ENCODE measurements around the gene CMTM8. TPM values are rescaled to one million over a fixed set of nuclear protein-coding genes. Genes with fewer than 3 reads are reported as not detected.
A peak's percentile ranks its signal among the peaks of the same experiment; 100 is the strongest.
"Not testable (repeated sequence)": the region's sequence is repeated elsewhere in the genome, so short reads cannot be mapped to it uniquely, and the experiment has no call there.

Gene CMTM8
- polyA plus RNA-seq (2013, experiment 1 of 2; ENCODE audit: insufficient read length): 1.1 TPM
- polyA plus RNA-seq (2013, experiment 2 of 2; ENCODE audit: insufficient read length): 0.54 TPM

- DNase-seq: peak; percentile 45
These were observed at the start of gene CMTM8 for GRCh38 chr3:32238453-32239306. TSS of gene CMTM8 (plus strand) at chr3:32238680. CDS start at chr3:32238973, 293 bp downstream.

- no peak for DNase-seq
These were observed 48.8 kb upstream of the CMTM8 start for GRCh38 chr3:32189693-32190092.

GRCh38 chr3:32190556-32190955 lies 47.9 kb upstream of the CMTM8 start:
- DNase-seq: not testable (repeated sequence)

- no peak for DNase-seq
These were observed 45.4 kb upstream of the CMTM8 start for GRCh38 chr3:32193101-32193500.

GRCh38 chr3:32194653-32195052 lies 43.8 kb upstream of the CMTM8 start:
- no peak for DNase-seq

GRCh38 chr3:32195995-32196540 lies 42.4 kb upstream of the CMTM8 start:
- DNase-seq: no peak

GRCh38 chr3:32197991-32198390 lies 40.5 kb upstream of the CMTM8 start:
- no peak for DNase-seq

GRCh38 chr3:32198714-32199113 lies 39.8 kb upstream of the CMTM8 start:
- no peak for DNase-seq

GRCh38 chr3:32200490-32200889 lies 38.0 kb upstream of the CMTM8 start:
- DNase-seq: no peak

GRCh38 chr3:32200992-32201758 lies 37.3 kb upstream of the CMTM8 start:
- DNase-seq: no peak

GRCh38 chr3:32202496-32202895 lies 36.0 kb upstream of the CMTM8 start:
- no peak for DNase-seq

GRCh38 chr3:32203854-32204253 lies 34.6 kb upstream of the CMTM8 start:
- peak; percentile 17 for DNase-seq

- no peak for DNase-seq
These were observed 30.0 kb upstream of the CMTM8 start for GRCh38 chr3:32208447-32208846.

- no peak for DNase-seq
These were observed 23.3 kb upstream of the CMTM8 start for GRCh38 chr3:32215185-32215584.

- no peak for DNase-seq
These were observed 22.2 kb upstream of the CMTM8 start for GRCh38 chr3:32216172-32216783.

- DNase-seq: no peak
These were observed 21.1 kb upstream of the CMTM8 start for GRCh38 chr3:32217339-32217738.

GRCh38 chr3:32219537-32219936 lies 18.9 kb upstream of the CMTM8 start:
- no peak for DNase-seq

GRCh38 chr3:32220006-32220405 lies 18.5 kb upstream of the CMTM8 start:
- no peak for DNase-seq

GRCh38 chr3:32222950-32223349 lies 15.5 kb upstream of the CMTM8 start:
- no peak for DNase-seq

GRCh38 chr3:32224016-32224516 lies 14.4 kb upstream of the CMTM8 start:
- DNase-seq: no peak

- peak; percentile 89 for DNase-seq
These were observed 11.5 kb upstream of the CMTM8 start for GRCh38 chr3:32226875-32227500.

GRCh38 chr3:32228743-32229142 lies 9.7 kb upstream of the CMTM8 start:
- not testable (repeated sequence) for DNase-seq
